IMR-90 (cell line): Measurements from ENCODE around the gene SPP2. TPM values are rescaled to one million over a fixed set of nuclear protein-coding genes. Genes with fewer than 3 reads are reported as not detected.

ENCODE experiments used
- ATAC-seq: fragments of 200-7000 bp; cut with Tn5 transposase; 2 replicates; pipeline ENCODE4 v1.9.1; 2020; ENCODE audit warnings: low read depth, mild to moderate bottlenecking, moderate library complexity
- BruUV-seq: library from RNA; stranded (reverse); fragments of 400-500 nt; replicated peaks from 2 replicates; lab custom pipeline; 2021; lab: Mats Ljungman, UMichigan
- CTCF ChIA-PET: fragments of 300-600 bp; formaldehyde crosslinking; extraction: SDS; loops from one replicate; lab custom pipeline; 2021; ENCODE audit warnings: antibody characterized with exemption; lab: Yijun Ruan, JAX
- POLR2A ChIA-PET: fragments of 300-600 bp; sonication (Branson Sonifier 250); formaldehyde crosslinking; loops from one replicate; lab custom pipeline; 2022; ENCODE audit warnings: antibody characterized with exemption; ENCODE audit not compliant: unreplicated experiment; lab: Charles Lee
- DNase-seq: peaks from one replicate; pipeline ENCODE4 v3.0.0; 2013
- H2AFZ ChIP-seq: replicated peaks from 2 replicates; pipeline ENCODE3; 2013; ENCODE audit warnings: low read length, mild to moderate bottlenecking; ENCODE audit not compliant: poor library complexity
- H2AK5ac ChIP-seq: 2 replicates; pipeline ENCODE4 v1.6.1; 2013; ENCODE audit warnings: low read depth, low read length, inconsistent platforms
- H2AK9ac ChIP-seq: replicated peaks from 2 replicates; pipeline ENCODE3; 2013; ENCODE audit warnings: mild to moderate bottlenecking, low read depth, low read length, moderate library complexity; ENCODE audit not compliant: poor library complexity
- H2BK120ac ChIP-seq: 2 replicates; pipeline ENCODE4 v1.6.1; 2013; ENCODE audit warnings: low read depth, low read length, inconsistent platforms
- H2BK15ac ChIP-seq: 3 replicates; pipeline ENCODE4 v1.6.1; 2013; ENCODE audit warnings: low read depth, low read length, inconsistent platforms
- H2BK20ac ChIP-seq: 2 replicates; pipeline ENCODE4 v1.6.1; 2013; ENCODE audit warnings: low read depth, mild to moderate bottlenecking, inconsistent platforms, low read length, moderate library complexity
- H2BK5ac ChIP-seq: 2 replicates; pipeline ENCODE4 v1.6.1; 2013; ENCODE audit warnings: mild to moderate bottlenecking, low read depth, low read length, inconsistent platforms; ENCODE audit not compliant: poor library complexity, severe bottlenecking
- H3K14ac ChIP-seq: replicated peaks from 2 replicates; pipeline ENCODE4 v1.6.1; 2013; ENCODE audit warnings: low read depth, low read length, inconsistent platforms
- H3K18ac ChIP-seq: 2 replicates; pipeline ENCODE4 v1.6.1; 2013; ENCODE audit warnings: low read depth, low read length, control low read depth
- H3K23ac ChIP-seq: 2 replicates; pipeline ENCODE4 v1.6.1; 2013; ENCODE audit warnings: low read depth, low read length, inconsistent platforms
- H3K27ac ChIP-seq: 2 replicates; pipeline ENCODE4 v1.5.1; 2013; ENCODE audit warnings: mild to moderate bottlenecking, control low read depth, low read length; ENCODE audit not compliant: insufficient read depth
- H3K27me3 ChIP-seq: 2 replicates; pipeline ENCODE4 v1.6.1; 2013; ENCODE audit warnings: low read length; ENCODE audit not compliant: control insufficient read depth, insufficient read depth
- H3K36me3 ChIP-seq: 2 replicates; pipeline ENCODE4 v1.6.1; 2013; ENCODE audit warnings: low read length, mixed read lengths; ENCODE audit not compliant: control insufficient read depth, insufficient read depth
- H3K4ac ChIP-seq: 2 replicates; pipeline ENCODE4 v1.6.1; 2013; ENCODE audit warnings: low read depth, low read length, inconsistent platforms
- H3K4me1 ChIP-seq: 2 replicates; pipeline ENCODE4 v1.6.1; 2013; ENCODE audit warnings: low read length, mixed read lengths; ENCODE audit not compliant: control insufficient read depth, insufficient read depth
- H3K4me2 ChIP-seq: 2 replicates; pipeline ENCODE4 v1.6.1; 2013; ENCODE audit warnings: low read depth, mild to moderate bottlenecking, control low read depth, low read length, moderate library complexity
- H3K4me3 ChIP-seq: 2 replicates; pipeline ENCODE4 v1.5.1; 2013; ENCODE audit warnings: low read depth, mild to moderate bottlenecking, control low read depth, low read length, moderate library complexity; ENCODE audit not compliant: insufficient read depth
- H3K56ac ChIP-seq: 2 replicates; pipeline ENCODE4 v1.6.1; 2013; ENCODE audit warnings: low read length, inconsistent platforms; ENCODE audit not compliant: insufficient read depth; ENCODE audit errors: extremely low read depth
- H3K79me1 ChIP-seq, 2 experiments: 2 replicates each; pipeline ENCODE4 v1.6.1; 2013; ENCODE audit warnings: low read length in 2 of 2, inconsistent platforms in 1 of 2, low read depth in 1 of 2
- H3K9ac ChIP-seq: 2 replicates; pipeline ENCODE4 v1.6.1; 2013; ENCODE audit warnings: low read depth, low read length, control low read depth
- H3K9me1 ChIP-seq: 2 replicates; pipeline ENCODE4 v1.6.1; 2013; ENCODE audit warnings: low read length, inconsistent platforms; ENCODE audit not compliant: insufficient read depth
- H3K9me3 ChIP-seq: 2 replicates; pipeline ENCODE4 v1.6.1; 2013; ENCODE audit warnings: low read length; ENCODE audit not compliant: control insufficient read depth, insufficient read depth
- H4K20me1 ChIP-seq: 2 replicates; pipeline ENCODE4 v1.6.1; 2013; ENCODE audit warnings: low read length, inconsistent platforms; ENCODE audit not compliant: insufficient read depth
- H4K5ac ChIP-seq: 2 replicates; pipeline ENCODE4 v1.6.1; 2013; ENCODE audit warnings: mild to moderate bottlenecking, low read depth, low read length, control low read depth
- H4K8ac ChIP-seq, 2 experiments: 2 replicates each; pipeline ENCODE4 v1.6.1; 2013; ENCODE audit warnings: low read depth in 2 of 2, low read length in 2 of 2, control low read depth in 1 of 2, inconsistent platforms in 1 of 2
- H4K91ac ChIP-seq: 2 replicates; pipeline ENCODE4 v1.6.1; 2013; ENCODE audit warnings: low read depth, low read length, inconsistent platforms; ENCODE audit not compliant: insufficient read depth
- CHD1 ChIP-seq: IDR thresholded peaks from 2 replicates; pipeline ENCODE4 v1.6.1; 2012; ENCODE audit warnings: low read depth, low read length, improper control_type of control experiment
- ELK1 ChIP-seq: fragments of 150-350 bp; IDR thresholded peaks from 2 replicates; pipeline ENCODE4 v1.6.1; 2016; ENCODE audit warnings: low read depth, mild to moderate bottlenecking, low read length, moderate library complexity, borderline replicate concordance
- FOS ChIP-seq: fragments of 150-350 bp; IDR thresholded peaks from 2 replicates; pipeline ENCODE4 v1.6.1; 2016; ENCODE audit warnings: low read depth, low read length
- MAZ ChIP-seq: IDR thresholded peaks from 2 replicates; pipeline ENCODE4 v1.6.1; 2012; ENCODE audit warnings: low read depth, mild to moderate bottlenecking, low read length, improper control_type of control experiment, moderate library complexity, borderline replicate concordance
- MXI1 ChIP-seq: IDR thresholded peaks from 2 replicates; pipeline ENCODE4 v1.6.1; 2012; ENCODE audit warnings: low read depth, mild to moderate bottlenecking, low read length, moderate library complexity, borderline replicate concordance
- NFE2L2 ChIP-seq: fragments of 150-350 bp; IDR thresholded peaks from 2 replicates; pipeline ENCODE4 v1.6.1; 2016; ENCODE audit warnings: low read depth, mild to moderate bottlenecking, low read length
- POLR2A ChIP-seq: IDR thresholded peaks from 2 replicates; pipeline ENCODE4 v1.6.1; 2012; ENCODE audit warnings: mild to moderate bottlenecking, low read depth, low read length
- RCOR1 ChIP-seq: IDR thresholded peaks from 2 replicates; pipeline ENCODE4 v1.6.1; 2012; ENCODE audit warnings: mild to moderate bottlenecking, low read length, improper control_type of control experiment; ENCODE audit not compliant: insufficient replicate concordance
- SMC3 ChIP-seq: fragments of 150-350 bp; IDR thresholded peaks from 2 replicates; pipeline ENCODE4 v1.6.1; 2016; ENCODE audit warnings: low read depth, mild to moderate bottlenecking, antibody characterized with exemption, low read length, moderate library complexity
- WGBS, 2 experiments: methylation state at CpG; one replicate each; pipeline versions ENCODE4 v1.1.5 to v1.1.7; 2013; ENCODE audit warnings: missing lambda C conversion rate in 2 of 2; ENCODE audit not compliant: insufficient read length in 1 of 2; ENCODE audit errors: extremely low coverage in 2 of 2; 5-methylcytosine and 5-hydroxymethylcytosine counted together
- dilution Hi-C: fragments of 300-500 bp; cut with HindIII; formaldehyde crosslinking; loops from one replicate; pipeline ENCODE4 v1.14.3; 2018; ENCODE audit warnings: low sequenced_read_pairs; ENCODE audit not compliant: unreplicated experiment
- in situ Hi-C: fragments of 300-500 bp; cut with MboI; formaldehyde crosslinking; loops from 3 replicates; pipeline ENCODE4 v1.14.3; 2019; ENCODE audit warnings: low sequenced_read_pairs, inconsistent platforms, mixed read lengths
- intact Hi-C: fragments of 100-400 bp; cut with micrococcal nuclease; formaldehyde crosslinking; loops from 2 replicates; pipeline ENCODE4 v1.10.0; 2022
- polyA plus RNA-seq, 3 experiments: library from polyadenylated mRNA; depleted of rRNA; stranded (reverse); fragments of >200 nt; gene quantifications; 2 replicates each; pipeline ENCODE4 v1.2.3, GENCODE V29; 2012; ENCODE audit warnings: low replicate concordance in 1 of 3
- total RNA-seq: library from RNA; depleted of rRNA; stranded (reverse); fragments of >200 nt; gene quantifications from 2 replicates; pipeline ENCODE4 v1.2.3, GENCODE V29; 2012
- TF ChIP-seq, protein P1 (sequence below): fragments of 150-350 bp; IDR thresholded peaks from 2 replicates; pipeline ENCODE4 v1.6.1; 2017; ENCODE audit warnings: mild to moderate bottlenecking, antibody characterized with exemption, low read length, low read depth
- TF ChIP-seq, protein P2 (sequence below): conservative IDR thresholded peaks from 2 replicates; pipeline ENCODE4 v1.5.1; 2012; ENCODE audit warnings: mild to moderate bottlenecking, low read depth, low read length, improper control_type of control experiment

SPP2 gene
- total and polyA plus RNA-seq, 2 of the 4 experiments (the other 2 are of a cell fraction), result not detected

- in situ Hi-C loops (no loop called here), intact Hi-C loops (no loop called here), dilution Hi-C loops (no loop called here)
- Histone ChIP-seq H2BK120ac (no peak overlapping the region), H4K91ac (no peak overlapping the region), H3K36me3 (no peaks in the 10 kb centered on the region), H3K23ac (no peak overlapping the region), H3K9ac (no peak overlapping the region), H3K9me3 (peaks cover 4% of the 10 kb centered on the region), H3K9me1 (no peaks in the 10 kb centered on the region), H2AK9ac (no peak overlapping the region), H4K8ac (no peak overlapping the region), H2AFZ (no peak overlapping the region), H3K4me2 (no peak overlapping the region), H3K27ac (no peak overlapping the region), H2AK5ac (no peak overlapping the region), H3K27me3 (peaks cover 2% of the 10 kb centered on the region; the same call in 1 of the 2 replicates), H2BK20ac (no peak overlapping the region), H4K20me1 (no peaks in the 10 kb centered on the region; the same call in 1 of the 2 replicates), H2BK5ac (no peak overlapping the region), H3K14ac (no peak overlapping the region), H4K5ac (no peak overlapping the region), H3K4me1 (peaks cover 6% of the 10 kb centered on the region), H3K79me1 (no peaks in the 10 kb centered on the region), H2BK15ac (no peak overlapping the region), H3K18ac (no peak overlapping the region), H3K4me3 (no peak overlapping the region), H3K4ac (no peak overlapping the region), H3K56ac (no peak overlapping the region)
- DNase-seq (no peak), ATAC-seq (no peak)
- no peak for TF ChIP-seq MXI1
- TF ChIP-seq SMC3, result no peak
- no peak for TF ChIP-seq NFE2L2
- no peak for TF ChIP-seq FOS
- TF ChIP-seq, protein P1, sequence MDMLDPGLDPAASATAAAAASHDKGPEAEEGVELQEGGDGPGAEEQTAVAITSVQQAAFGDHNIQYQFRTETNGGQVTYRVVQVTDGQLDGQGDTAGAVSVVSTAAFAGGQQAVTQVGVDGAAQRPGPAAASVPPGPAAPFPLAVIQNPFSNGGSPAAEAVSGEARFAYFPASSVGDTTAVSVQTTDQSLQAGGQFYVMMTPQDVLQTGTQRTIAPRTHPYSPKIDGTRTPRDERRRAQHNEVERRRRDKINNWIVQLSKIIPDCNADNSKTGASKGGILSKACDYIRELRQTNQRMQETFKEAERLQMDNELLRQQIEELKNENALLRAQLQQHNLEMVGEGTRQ, result no peak
- no peak for TF ChIP-seq ELK1
- no peak for TF ChIP-seq RCOR1
- TF ChIP-seq, protein P2, sequence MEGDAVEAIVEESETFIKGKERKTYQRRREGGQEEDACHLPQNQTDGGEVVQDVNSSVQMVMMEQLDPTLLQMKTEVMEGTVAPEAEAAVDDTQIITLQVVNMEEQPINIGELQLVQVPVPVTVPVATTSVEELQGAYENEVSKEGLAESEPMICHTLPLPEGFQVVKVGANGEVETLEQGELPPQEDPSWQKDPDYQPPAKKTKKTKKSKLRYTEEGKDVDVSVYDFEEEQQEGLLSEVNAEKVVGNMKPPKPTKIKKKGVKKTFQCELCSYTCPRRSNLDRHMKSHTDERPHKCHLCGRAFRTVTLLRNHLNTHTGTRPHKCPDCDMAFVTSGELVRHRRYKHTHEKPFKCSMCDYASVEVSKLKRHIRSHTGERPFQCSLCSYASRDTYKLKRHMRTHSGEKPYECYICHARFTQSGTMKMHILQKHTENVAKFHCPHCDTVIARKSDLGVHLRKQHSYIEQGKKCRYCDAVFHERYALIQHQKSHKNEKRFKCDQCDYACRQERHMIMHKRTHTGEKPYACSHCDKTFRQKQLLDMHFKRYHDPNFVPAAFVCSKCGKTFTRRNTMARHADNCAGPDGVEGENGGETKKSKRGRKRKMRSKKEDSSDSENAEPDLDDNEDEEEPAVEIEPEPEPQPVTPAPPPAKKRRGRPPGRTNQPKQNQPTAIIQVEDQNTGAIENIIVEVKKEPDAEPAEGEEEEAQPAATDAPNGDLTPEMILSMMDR, result no peak
- TF ChIP-seq CHD1, result no peak
- TF ChIP-seq POLR2A, result no peak
- TF ChIP-seq MAZ, result no peak
- no CpG with 5 or more reads among the region's 2 CpGs for WGBS, 2 experiments
- no TSS peak for BruUV-seq
- ChIA-PET CTCF (no interaction called here), POLR2A (no interaction called here)
Measured at GRCh38 chr2:234033885-234034284, 16.6 kb upstream of the SPP2 start.
